Adrenal gland (tissue), 5 donors: Measurements from ENCODE around the gene CLCF1.

Experiments
- POLR2A ChIP-seq, 2 donors: fragments of 450-650 bp; IDR thresholded peaks; one replicate each; pipeline ENCODE4 v1.6.1; 2017; ENCODE audit warnings: antibody characterized with exemption in 2 of 2, mild to moderate bottlenecking in 2 of 2, moderate library complexity in 1 of 2
- TF ChIP-seq, protein P1 (sequence below), 6 experiments: fragments of 450-650 bp in 4 of 6; fragments of 200-600 bp in 2 of 6; sonication (generic) in 1 of 6; IDR thresholded peaks; 1 replicate in 5 of 6; 2 replicates in 1 of 6; pipeline versions ENCODE4 v1.5.1 to v1.8.0; 2016 to 2021; ENCODE audit warnings: antibody characterized with exemption in 6 of 6, mild to moderate bottlenecking in 2 of 6, moderate library complexity in 1 of 6
- donor health status: DM: no; HTN: no; CAD: no.

DNA sequence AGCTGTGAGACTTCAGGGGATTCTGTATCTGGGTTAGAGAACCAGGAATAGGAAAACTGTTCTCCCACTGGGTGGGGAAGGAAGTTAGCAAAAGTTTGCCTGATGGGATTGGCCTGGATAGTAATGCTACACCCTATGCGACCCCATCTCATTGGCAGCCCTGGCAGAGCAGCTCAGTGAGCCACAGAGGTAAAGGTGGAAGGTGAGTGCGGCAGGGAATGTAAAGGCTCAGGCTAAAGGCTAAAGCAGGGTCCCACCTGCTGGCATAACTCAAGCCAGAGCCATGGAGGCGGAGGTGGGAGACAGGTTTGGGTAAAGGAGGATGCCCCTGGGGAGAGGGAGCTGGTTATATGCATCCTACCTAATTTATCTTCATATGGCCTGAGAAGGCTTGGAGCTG lies 51.3 kb downstream of the CLCF1 start:
- TF ChIP-seq, protein P1, sequence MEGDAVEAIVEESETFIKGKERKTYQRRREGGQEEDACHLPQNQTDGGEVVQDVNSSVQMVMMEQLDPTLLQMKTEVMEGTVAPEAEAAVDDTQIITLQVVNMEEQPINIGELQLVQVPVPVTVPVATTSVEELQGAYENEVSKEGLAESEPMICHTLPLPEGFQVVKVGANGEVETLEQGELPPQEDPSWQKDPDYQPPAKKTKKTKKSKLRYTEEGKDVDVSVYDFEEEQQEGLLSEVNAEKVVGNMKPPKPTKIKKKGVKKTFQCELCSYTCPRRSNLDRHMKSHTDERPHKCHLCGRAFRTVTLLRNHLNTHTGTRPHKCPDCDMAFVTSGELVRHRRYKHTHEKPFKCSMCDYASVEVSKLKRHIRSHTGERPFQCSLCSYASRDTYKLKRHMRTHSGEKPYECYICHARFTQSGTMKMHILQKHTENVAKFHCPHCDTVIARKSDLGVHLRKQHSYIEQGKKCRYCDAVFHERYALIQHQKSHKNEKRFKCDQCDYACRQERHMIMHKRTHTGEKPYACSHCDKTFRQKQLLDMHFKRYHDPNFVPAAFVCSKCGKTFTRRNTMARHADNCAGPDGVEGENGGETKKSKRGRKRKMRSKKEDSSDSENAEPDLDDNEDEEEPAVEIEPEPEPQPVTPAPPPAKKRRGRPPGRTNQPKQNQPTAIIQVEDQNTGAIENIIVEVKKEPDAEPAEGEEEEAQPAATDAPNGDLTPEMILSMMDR (IDR thresholded peaks at IDR 0.05): no peak
- TF ChIP-seq POLR2A (IDR thresholded peaks at IDR 0.05): no peak
